ENCODE measurements around the gene MCCC2. TPM values are rescaled to one million over a fixed set of nuclear protein-coding genes. Genes with fewer than 3 reads are reported as not detected.
"Not testable (repeated sequence)": the region's sequence is repeated elsewhere in the genome, so short reads cannot be mapped to it uniquely, and the experiment has no call there.

Gene MCCC2
- total RNA-seq, 1 experiment from 2014 or later: 51.3 TPM

- DNase-seq (ENCODE audit: low read depth): no peak
Measured at GRCh38 chr5:71662381-71662780, 75.2 kb downstream of the MCCC2 start.

GRCh38 chr5:71663191-71663969 lies 76.2 kb downstream of the MCCC2 start:
- DNase-seq (ENCODE audit: low read depth): no peak

- not testable (repeated sequence) for DNase-seq (ENCODE audit: low read depth)
Measured at GRCh38 chr5:71664615-71665014, 77.5 kb downstream of the MCCC2 start.

GRCh38 chr5:71666321-71666720 lies 79.2 kb downstream of the MCCC2 start:
- DNase-seq (ENCODE audit: low read depth): no peak

- DNase-seq (ENCODE audit: low read depth): no peak
Measured at GRCh38 chr5:71677977-71678376, 90.8 kb downstream of the MCCC2 start.

GRCh38 chr5:71679714-71680113 lies 92.6 kb downstream of the MCCC2 start:
- DNase-seq (ENCODE audit: low read depth): no peak

GRCh38 chr5:71680510-71680909 lies 93.4 kb downstream of the MCCC2 start:
- no peak for DNase-seq (ENCODE audit: low read depth)

GRCh38 chr5:71681296-71681695 lies 94.2 kb downstream of the MCCC2 start:
- DNase-seq (ENCODE audit: low read depth): no peak

- no peak for DNase-seq (ENCODE audit: low read depth)
Measured at GRCh38 chr5:71684309-71684708, 97.2 kb downstream of the MCCC2 start.

GRCh38 chr5:71693828-71694427 lies 106.8 kb downstream of the MCCC2 start:
- DNase-seq (ENCODE audit: low read depth): no peak

GRCh38 chr5:71695071-71695470 lies 107.9 kb downstream of the MCCC2 start:
- DNase-seq (ENCODE audit: low read depth): no peak

- no peak for DNase-seq (ENCODE audit: low read depth)
Measured at GRCh38 chr5:71695595-71695994, 108.5 kb downstream of the MCCC2 start.

- no peak for DNase-seq (ENCODE audit: low read depth)
Measured at GRCh38 chr5:71697967-71698366, 110.8 kb downstream of the MCCC2 start.

- no peak for DNase-seq (ENCODE audit: low read depth)
Measured at GRCh38 chr5:71699233-71699632, 112.1 kb downstream of the MCCC2 start.

- DNase-seq (ENCODE audit: low read depth): no peak
Measured at GRCh38 chr5:71699751-71700150, 112.6 kb downstream of the MCCC2 start.

- DNase-seq (ENCODE audit: low read depth): no peak
Measured at GRCh38 chr5:71700803-71701202, 113.7 kb downstream of the MCCC2 start.

- DNase-seq (ENCODE audit: low read depth): no peak
Measured at GRCh38 chr5:71701407-71701806, 114.3 kb downstream of the MCCC2 start.

- DNase-seq (ENCODE audit: low read depth): no peak
Measured at GRCh38 chr5:71703941-71704340, 116.8 kb downstream of the MCCC2 start.

GRCh38 chr5:71705421-71705820 lies 118.3 kb downstream of the MCCC2 start:
- no peak for DNase-seq (ENCODE audit: low read depth)

GRCh38 chr5:71706906-71707305 lies 119.8 kb downstream of the MCCC2 start:
- no peak for DNase-seq (ENCODE audit: low read depth)
